Measurements from ENCODE around the gene LGALS3BP. TPM values are rescaled to one million over a fixed set of nuclear protein-coding genes. Genes with fewer than 3 reads are reported as not detected.
A peak's percentile ranks its signal among the peaks of the same experiment; 100 is the strongest.

LGALS3BP gene
- 36.5 and 45.7 TPM in 2 replicates for total RNA-seq (2014; rRNA removed; shearing (Covaris generic))
- 15.1 and 15.5 TPM in 2 replicates for polyA plus RNA-seq (2016; fragmentation: Nextera tagmentation; extraction: Ambion mirVana)
- long read RNA-seq, transcript LGALS3BP-201 (6 exons, 2,405 nt): major isoform, 32 of 37 reads
- long read RNA-seq, partial matches to known transcripts: 0 of 37 reads
- long read RNA-seq, other reads (novel, unspliced or antisense): 4 of 37 reads

GRCh38 chr17:78979780-78980623, at the start of gene LGALS3BP:
TSS of gene LGALS3BP (minus strand) at chr17:78979923. CDS start at chr17:78977191, 2,732 bp downstream.
- peak within 1 kb of the TSS; percentile 92 for H2AFZ ChIP-seq
- H3K27ac Mint-ChIP-seq: no peak within 1 kb of the TSS
- DNase-seq (ENCODE audit: low spot score): peak; percentile 59

More at GRCh38 chr17:78979780-78980623, at the start of gene LGALS3BP:
- no peak within 1 kb of the TSS for H3K4me3 ChIP-seq
- H3K79me2 ChIP-seq (replicated peaks; ENCODE audit: insufficient read depth): no peaks in the 10 kb centered on the region
- no peaks in the 10 kb centered on the region for H3K4me1 ChIP-seq (ENCODE audit: insufficient read depth)
- H4K20me1 ChIP-seq (replicated peaks; ENCODE audit: insufficient read depth): no peaks in the 10 kb centered on the region
- H3K27me3 Mint-ChIP-seq (ENCODE audit: insufficient read depth, low read depth, poor library complexity): peaks cover 4% of the 10 kb centered on the region
- H3K4me3 Mint-ChIP-seq: peak within 1 kb of the TSS; percentile 58
- no peaks in the 10 kb centered on the region for H3K9me2 ChIP-seq (ENCODE audit: insufficient read depth)
- ATAC-seq: peak; percentile 75
- TF ChIP-seq STAT1 (IDR thresholded peaks at IDR 0.05; ENCODE audit: unreplicated experiment) (no peak), EZH2phosphoT487 (IDR thresholded peaks at IDR 0.05; ENCODE audit: unreplicated experiment) (no peak), NANOG (IDR thresholded peaks at IDR 0.05; ENCODE audit: borderline replicate concordance) (no peak), EZH2 (IDR thresholded peaks at IDR 0.05; ENCODE audit: low read depth, unreplicated experiment) (no peak), JUNB (IDR thresholded peaks at IDR 0.05; ENCODE audit: unreplicated experiment) (no peak), ZNF462 (CRISPR knock-in tag; IDR thresholded peaks at IDR 0.05) (no peak), ZNF331 (CRISPR knock-in tag; IDR thresholded peaks at IDR 0.05; ENCODE audit: low read depth) (no peak), CREB1 (CRISPR knock-in tag; IDR thresholded peaks at IDR 0.05; ENCODE audit: low read depth) (no peak), CTCF (conservative IDR thresholded peaks at IDR 0.05; ENCODE audit: low read depth in 2 of 2) (no peak), ETS1 (IDR thresholded peaks at IDR 0.05) (no peak), REST (IDR thresholded peaks at IDR 0.05; ENCODE audit: unreplicated experiment) (no peak), POLR2AphosphoS5 (IDR thresholded peaks at IDR 0.05; ENCODE audit: low read depth) (no peak; the same call in 1 of the 2 replicates), ZNF114 (CRISPR knock-in tag; IDR thresholded peaks at IDR 0.05) (no peak)
- H3F3A ChIP-seq (replicated peaks; ENCODE audit: low read depth): no peaks in the 10 kb centered on the region
- peaks cover 11% of the 10 kb centered on the region for H3K4me1 Mint-ChIP-seq
- H3K4me2 ChIP-seq: peak within 1 kb of the TSS; percentile 51
- peaks cover 3% of the 10 kb centered on the region; the same call in 1 of the 3 replicates for H3K36me3 Mint-ChIP-seq (ENCODE audit: low read depth)
- no peaks in the 10 kb centered on the region for H3K9me3 Mint-ChIP-seq
- H3K27ac ChIP-seq (ENCODE audit: low read depth): no peak within 1 kb of the TSS
- no peaks in the 10 kb centered on the region for H3K27me3 ChIP-seq (ENCODE audit: insufficient read depth)
- H3K36me3 ChIP-seq (ENCODE audit: insufficient read depth): no peaks in the 10 kb centered on the region

Measured in GM23338 (cell line).